Thyroid gland (tissue), 4 donors: ENCODE data around the gene CTSD. TPM values are rescaled to one million over a fixed set of nuclear protein-coding genes. Genes with fewer than 3 reads are reported as not detected.

Experiments
- DNase-seq, 2 donors: peaks; one replicate each; pipeline ENCODE4 v3.0.0-alpha.2; 2019
- H3K27ac ChIP-seq, 3 donors: fragments of 200-600 bp; sonication (generic); 1 replicate in 2 of 3; 2 replicates in 1 of 3; pipeline ENCODE4 v1.5.1; 2016 to 2019; ENCODE audit warnings: mild to moderate bottlenecking in 1 of 3, moderate library complexity in 1 of 3
- H3K27me3 ChIP-seq: fragments of 200-600 bp; sonication (generic); one replicate; pipeline ENCODE4 v1.5.1; 2019
- H3K36me3 ChIP-seq, 2 donors: fragments of 200-600 bp; sonication (generic); one replicate each; pipeline ENCODE4 v1.5.1; 2016 to 2019
- H3K4me1 ChIP-seq, 2 donors: fragments of 200-600 bp; sonication (generic); one replicate each; pipeline ENCODE4 v1.5.1; 2017 to 2019
- H3K4me3 ChIP-seq, 3 donors: fragments of 200-600 bp; sonication (generic); replicated peaks in 1 of 3; 1 replicate in 2 of 3; 2 replicates in 1 of 3; pipeline ENCODE4 v1.5.1; 2016; ENCODE audit warnings: mild to moderate bottlenecking in 1 of 3
- H3K9me3 ChIP-seq: fragments of 200-600 bp; sonication (generic); one replicate; pipeline ENCODE4 v1.5.1; 2017
- CTCF ChIP-seq, 6 experiments: fragments of 200-600 bp in 3 of 6; fragments of 450-650 bp in 3 of 6; sonication (generic) in 3 of 6; IDR thresholded peaks; one replicate each; pipeline ENCODE4 v1.5.1; 2016 to 2019; ENCODE audit warnings: antibody characterized with exemption in 6 of 6, mild to moderate bottlenecking in 2 of 6, inconsistent platforms in 1 of 6, moderate library complexity in 1 of 6
- POLR2A ChIP-seq, 2 donors: fragments of 450-650 bp; IDR thresholded peaks; one replicate each; pipeline ENCODE4 v1.6.1; 2017; ENCODE audit warnings: antibody characterized with exemption in 2 of 2, mild to moderate bottlenecking in 2 of 2, moderate library complexity in 1 of 2
- WGBS, 2 donors: methylation state at CpG; one replicate each; pipeline ENCODE4 v1.1.5; 2017; 5-methylcytosine and 5-hydroxymethylcytosine counted together
- intact Hi-C: fragments of 100-400 bp; cut with DNase I; formaldehyde crosslinking; loops from one replicate; pipeline ENCODE4 v1.15.1; 2023
- total RNA-seq, 4 donors: library from RNA; depleted of rRNA; stranded (reverse); fragments of >200 nt; gene quantifications; one replicate each; pipeline ENCODE4 v1.2.3, GENCODE V29; 2016

Gene CTSD
- total RNA-seq, 4 donors from 2014 or later, result 363 to 577 (median 457) TPM

- Histone ChIP-seq H3K4me3 (no peak overlapping the region), H3K36me3 (peaks cover 31 to 46% of the 10 kb centered on the region in 2 donors), H3K27ac (no peak overlapping the region), H3K27me3 (no peaks in the 10 kb centered on the region), H3K4me1 (peaks cover 21 to 35% of the 10 kb centered on the region in 2 donors), H3K9me3 (no peaks in the 10 kb centered on the region)
- TF ChIP-seq POLR2A (IDR thresholded peaks at IDR 0.05) (no peak), CTCF (IDR thresholded peaks at IDR 0.05) (no peak)
- intact Hi-C loops, result no loop called here
- WGBS, 2 donors, result 95 to 100% methylated on average over 3 to 4 of the region's 21 CpGs
- DNase-seq, result no peak
These were observed 5.0 kb downstream of the CTSD start for GRCh38 chr11:1758611-1759150.

GRCh38 chr11:1757861-1758610 lies 5.7 kb downstream of the CTSD start:
- H3K4me3 ChIP-seq, result no peak overlapping the region
- no peaks in the 10 kb centered on the region for H3K27me3 ChIP-seq
- intact Hi-C loops, result no loop called here
- no peak for DNase-seq
- TF ChIP-seq CTCF (IDR thresholded peaks at IDR 0.05) (no peak), POLR2A (IDR thresholded peaks at IDR 0.05) (no peak)
- WGBS, 2 donors, result 74 to 88% methylated on average over 9 to 12 of the region's 17 CpGs
- no peak overlapping the region for H3K27ac ChIP-seq
- no peaks in the 10 kb centered on the region for H3K9me3 ChIP-seq
- H3K4me1 ChIP-seq, result peaks cover 18 to 35% of the 10 kb centered on the region in 2 donors
- peaks cover 37 to 53% of the 10 kb centered on the region in 2 donors for H3K36me3 ChIP-seq

- intact Hi-C loops, result no loop called here
- Histone ChIP-seq H3K27me3 (no peaks in the 10 kb centered on the region), H3K4me1 (peaks cover 9 to 26% of the 10 kb centered on the region in 2 donors), H3K27ac (no peak overlapping the region), H3K4me3 (no peak overlapping the region), H3K9me3 (no peaks in the 10 kb centered on the region), H3K36me3 (peaks cover 39 to 60% of the 10 kb centered on the region in 2 donors)
- DNase-seq, result no peak
- TF ChIP-seq CTCF (IDR thresholded peaks at IDR 0.05) (no peak), POLR2A (IDR thresholded peaks at IDR 0.05) (no peak)
- 90 to 95% methylated on average over 16 to 20 of the region's 41 CpGs for WGBS, 2 donors
These were observed 6.6 kb downstream of the CTSD start for GRCh38 chr11:1756791-1757771.

- H3K27me3 ChIP-seq, result no peaks in the 10 kb centered on the region
- no peaks in the 10 kb centered on the region for H3K9me3 ChIP-seq
- no peak for DNase-seq
- H3K27ac ChIP-seq, result no peak overlapping the region
- intact Hi-C loops, result no loop called here
- H3K4me1 ChIP-seq, result peaks cover 0 to 19% of the 10 kb centered on the region in 2 donors
- TF ChIP-seq POLR2A (IDR thresholded peaks at IDR 0.05) (no peak), CTCF (IDR thresholded peaks at IDR 0.05) (no peak)
- 77 to 79% methylated on average over 13 to 14 of the region's 16 CpGs for WGBS, 2 donors
- peaks cover 38 to 60% of the 10 kb centered on the region in 2 donors for H3K36me3 ChIP-seq
- no peak overlapping the region for H3K4me3 ChIP-seq
These were observed 7.8 kb downstream of the CTSD start for GRCh38 chr11:1755692-1756561.
